Gastrocnemius medialis (tissue), 4 donors: ENCODE results near the gene MSH3.

Experiments used
- CTCF ChIP-seq, 5 experiments: fragments of 450-650 bp in 3 of 5; fragments of 200-600 bp in 2 of 5; sonication (generic) in 2 of 5; IDR thresholded peaks in 4 of 5; conservative IDR thresholded peaks in 1 of 5; 1 replicate in 4 of 5; 2 replicates in 1 of 5; pipeline ENCODE4 v1.5.1; 2016 to 2019; ENCODE audit warnings: antibody characterized with exemption in 5 of 5, mild to moderate bottlenecking in 3 of 5, moderate library complexity in 3 of 5
- POLR2A ChIP-seq, 2 donors: fragments of 450-650 bp; IDR thresholded peaks; one replicate each; pipeline ENCODE4 v1.6.1; 2017; ENCODE audit warnings: antibody characterized with exemption in 2 of 2, mild to moderate bottlenecking in 2 of 2, moderate library complexity in 2 of 2

GRCh38 chr5:80644900-80645299 is 9.6 kb upstream of the MSH3 start:
- no peak for TF ChIP-seq CTCF (IDR thresholded peaks at IDR 0.05 in 4 of 5, conservative IDR thresholded peaks at IDR 0.05 in 1 of 5)
- TF ChIP-seq POLR2A (IDR thresholded peaks at IDR 0.05) = no peak
